H1 (cell line): ENCODE results near the gene DNER.

Source experiments
- EP300 ChIP-seq, 2 experiments: IDR thresholded peaks; 1 replicate in 1 of 2; 2 replicates in 1 of 2; pipeline ENCODE4 v1.6.1; 2011 to 2012; ENCODE audit warnings: low read depth in 2 of 2, low read length in 2 of 2, mild to moderate bottlenecking in 2 of 2, borderline replicate concordance in 1 of 2, inconsistent platforms in 1 of 2, moderate library complexity in 1 of 2
- KDM1A ChIP-seq: fragments of 200-600, 300-600 bp; sonication (generic); IDR thresholded peaks from 2 replicates; pipeline ENCODE4 v1.7.1; 2016; ENCODE audit warnings: mild to moderate bottlenecking, low read length, borderline replicate concordance
- MAFK ChIP-seq: IDR thresholded peaks from 2 replicates; pipeline ENCODE4 v1.6.1; 2012; ENCODE audit warnings: low read depth, mild to moderate bottlenecking, improper control_type of control experiment, low read length
- RFX5 ChIP-seq: IDR thresholded peaks from 2 replicates; pipeline ENCODE4 v1.6.1; 2011; ENCODE audit warnings: low read depth, low read length, improper control_type of control experiment, borderline replicate concordance
- YY1 ChIP-seq: IDR thresholded peaks from 2 replicates; pipeline ENCODE4 v1.6.1; 2011; ENCODE audit warnings: low read depth, mild to moderate bottlenecking, low read length
- TF ChIP-seq, protein P1 (sequence below), 3 experiments: IDR thresholded peaks; 1 replicate in 2 of 3; 2 replicates in 1 of 3; pipeline versions ENCODE4 v1.5.1 to v1.6.1; 2011; ENCODE audit warnings: low read length in 3 of 3, mild to moderate bottlenecking in 3 of 3, inconsistent platforms in 2 of 3, low read depth in 1 of 3, moderate library complexity in 1 of 3; ENCODE audit not compliant: insufficient read depth in 1 of 3; ENCODE audit errors: control extremely low read depth in 1 of 3

DNA sequence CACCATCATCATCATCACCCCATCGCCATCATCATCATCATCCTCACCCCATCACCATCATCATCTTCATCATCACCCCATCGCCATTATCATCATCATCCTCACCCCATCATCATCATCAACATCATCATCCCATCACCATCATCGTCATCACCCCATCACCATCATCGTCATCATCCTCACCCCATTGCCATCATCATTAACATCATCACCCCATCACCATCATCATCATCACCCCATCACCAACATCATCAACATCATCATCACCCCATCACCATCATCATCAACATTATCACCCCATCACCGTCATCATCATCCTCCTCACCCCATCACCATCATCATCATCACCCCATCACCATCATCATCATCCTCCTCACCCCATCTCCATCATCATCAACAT, 151.0 kb downstream of the DNER start:
- TF ChIP-seq, protein P1, sequence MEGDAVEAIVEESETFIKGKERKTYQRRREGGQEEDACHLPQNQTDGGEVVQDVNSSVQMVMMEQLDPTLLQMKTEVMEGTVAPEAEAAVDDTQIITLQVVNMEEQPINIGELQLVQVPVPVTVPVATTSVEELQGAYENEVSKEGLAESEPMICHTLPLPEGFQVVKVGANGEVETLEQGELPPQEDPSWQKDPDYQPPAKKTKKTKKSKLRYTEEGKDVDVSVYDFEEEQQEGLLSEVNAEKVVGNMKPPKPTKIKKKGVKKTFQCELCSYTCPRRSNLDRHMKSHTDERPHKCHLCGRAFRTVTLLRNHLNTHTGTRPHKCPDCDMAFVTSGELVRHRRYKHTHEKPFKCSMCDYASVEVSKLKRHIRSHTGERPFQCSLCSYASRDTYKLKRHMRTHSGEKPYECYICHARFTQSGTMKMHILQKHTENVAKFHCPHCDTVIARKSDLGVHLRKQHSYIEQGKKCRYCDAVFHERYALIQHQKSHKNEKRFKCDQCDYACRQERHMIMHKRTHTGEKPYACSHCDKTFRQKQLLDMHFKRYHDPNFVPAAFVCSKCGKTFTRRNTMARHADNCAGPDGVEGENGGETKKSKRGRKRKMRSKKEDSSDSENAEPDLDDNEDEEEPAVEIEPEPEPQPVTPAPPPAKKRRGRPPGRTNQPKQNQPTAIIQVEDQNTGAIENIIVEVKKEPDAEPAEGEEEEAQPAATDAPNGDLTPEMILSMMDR (IDR thresholded peaks at IDR 0.05; ENCODE audit: control extremely low read depth in 1 of 3, insufficient read depth in 1 of 3, low read depth in 1 of 3, low read length in 3 of 3) = no peak
- no peak for TF ChIP-seq MAFK
- no peak for TF ChIP-seq YY1
- TF ChIP-seq RFX5 = no peak
- TF ChIP-seq KDM1A = no peak
- no peak for TF ChIP-seq EP300 (IDR thresholded peaks at IDR 0.05; ENCODE audit: borderline replicate concordance in 1 of 2, low read depth in 2 of 2, low read length in 2 of 2)
